CD4-positive, alpha-beta T cell treated with Interleukin-2 at 100 ng/mL for 4 hours (primary cell): ENCODE measurements around the gene GNPDA2.

Experiments
- DNase-seq: peaks from one replicate; pipeline ENCODE4 v3.0.0-alpha.2; 2020; ENCODE audit warnings: low spot score

The GNPDA2 gene

DNA sequence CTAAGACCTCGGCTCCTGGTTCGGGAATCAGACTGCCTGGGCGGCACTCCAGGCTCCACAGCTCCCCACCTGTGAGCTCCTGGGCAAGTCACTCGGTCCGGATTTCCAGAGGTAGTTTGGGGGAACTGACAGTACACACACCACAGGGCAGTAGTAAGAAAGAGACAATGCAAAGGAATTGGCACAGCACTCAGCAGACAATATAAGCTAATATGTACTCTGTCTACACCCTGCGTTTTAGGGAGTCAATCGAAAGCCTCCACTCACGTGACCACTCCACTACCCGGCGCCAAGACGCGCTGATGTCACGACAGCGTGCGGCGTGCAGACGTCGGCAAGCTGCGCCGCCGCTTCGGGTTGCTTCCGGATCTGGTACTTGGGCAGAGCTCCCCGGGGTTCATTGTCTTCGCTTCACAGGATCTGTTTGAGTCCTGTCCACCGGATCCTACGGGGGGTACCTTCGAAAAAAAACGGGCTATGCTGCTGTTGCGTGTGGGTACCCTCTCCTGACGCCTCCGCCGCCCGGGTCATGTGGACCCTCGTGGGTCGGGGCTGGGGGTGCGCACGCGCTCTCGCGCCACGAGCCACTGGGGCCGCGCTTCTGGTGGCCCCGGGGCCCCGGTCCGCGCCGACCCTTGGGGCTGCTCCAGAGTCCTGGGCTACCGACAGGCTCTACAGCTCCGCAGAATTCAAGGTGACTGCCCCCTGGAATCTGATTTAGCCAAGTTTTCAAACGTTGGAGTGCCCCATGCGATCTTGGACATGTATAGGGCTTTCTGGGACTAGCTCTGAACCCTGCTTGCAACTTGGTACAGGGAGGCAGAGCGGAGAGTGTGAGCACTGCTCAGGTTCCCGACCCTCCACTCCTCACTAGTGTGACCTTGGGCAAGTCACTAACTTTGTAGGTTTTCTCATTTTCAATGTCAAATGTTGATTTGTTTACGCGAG lies 48.0 kb downstream of the GNPDA2 start, which contains the start of gene GUF1:
GUF1 (plus strand) TSS at position 327 of the 948 bp plus-strand sequence; CDS start at position 530, 203 bp downstream.
- peak; percentile 89 for DNase-seq

DNA sequence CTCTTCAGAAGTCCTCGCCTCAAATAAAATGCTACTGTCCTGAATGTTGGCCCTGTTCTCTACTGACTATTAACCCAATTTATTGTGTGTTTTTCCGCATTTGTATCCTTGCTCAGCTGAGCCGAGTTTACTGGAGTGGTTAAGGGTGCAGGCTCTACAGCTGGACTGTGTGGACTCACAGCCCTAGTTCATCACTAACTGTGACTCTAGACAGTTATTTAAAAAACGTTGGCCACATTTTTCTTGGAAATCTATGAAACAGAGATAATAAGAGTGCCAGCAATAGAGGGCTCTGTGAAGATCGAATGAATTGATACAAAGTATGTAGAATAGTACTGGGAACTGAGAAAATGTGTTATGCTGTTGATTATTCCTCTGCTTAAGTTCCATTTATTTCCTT lies 51.0 kb downstream of the GNPDA2 start:
- no peak for DNase-seq

DNA sequence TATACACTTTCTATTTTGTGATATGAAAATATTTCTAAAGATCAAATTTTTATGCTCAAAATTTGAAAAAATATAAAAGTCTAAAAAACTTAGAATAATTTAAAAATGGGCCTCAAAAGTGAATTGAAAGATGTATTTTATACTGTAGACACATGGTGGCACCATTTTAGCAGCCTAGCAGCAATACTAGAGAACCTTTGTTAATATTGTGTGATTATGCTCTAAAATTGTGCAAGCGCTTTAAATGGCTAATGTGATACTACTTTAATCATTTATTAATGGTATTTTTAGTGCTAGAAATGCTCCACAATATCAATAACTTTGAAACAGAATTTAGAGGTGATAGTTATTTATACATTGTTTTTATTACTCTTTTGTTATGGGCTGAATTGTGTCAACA lies 51.9 kb downstream of the GNPDA2 start:
- DNase-seq = no peak

DNA sequence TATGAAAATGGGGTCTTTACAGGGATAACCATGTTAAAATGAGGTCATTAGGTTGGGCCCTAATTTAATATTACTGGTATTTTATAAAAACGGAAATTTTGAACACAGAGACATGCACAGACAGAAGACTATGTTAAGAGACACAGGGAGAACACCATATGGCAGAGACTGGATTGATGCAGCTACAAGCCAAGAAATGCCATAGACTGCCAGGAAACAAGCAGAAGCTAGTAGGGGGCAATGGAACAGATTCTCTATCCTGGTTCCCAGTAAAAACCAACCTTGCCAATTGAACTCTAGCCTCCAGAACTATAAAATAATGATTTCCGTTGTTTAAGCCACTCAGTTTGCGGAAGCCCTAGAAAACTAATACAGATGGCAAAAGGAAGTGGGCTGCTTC lies 54.7 kb downstream of the GNPDA2 start:
- no peak for DNase-seq

DNA sequence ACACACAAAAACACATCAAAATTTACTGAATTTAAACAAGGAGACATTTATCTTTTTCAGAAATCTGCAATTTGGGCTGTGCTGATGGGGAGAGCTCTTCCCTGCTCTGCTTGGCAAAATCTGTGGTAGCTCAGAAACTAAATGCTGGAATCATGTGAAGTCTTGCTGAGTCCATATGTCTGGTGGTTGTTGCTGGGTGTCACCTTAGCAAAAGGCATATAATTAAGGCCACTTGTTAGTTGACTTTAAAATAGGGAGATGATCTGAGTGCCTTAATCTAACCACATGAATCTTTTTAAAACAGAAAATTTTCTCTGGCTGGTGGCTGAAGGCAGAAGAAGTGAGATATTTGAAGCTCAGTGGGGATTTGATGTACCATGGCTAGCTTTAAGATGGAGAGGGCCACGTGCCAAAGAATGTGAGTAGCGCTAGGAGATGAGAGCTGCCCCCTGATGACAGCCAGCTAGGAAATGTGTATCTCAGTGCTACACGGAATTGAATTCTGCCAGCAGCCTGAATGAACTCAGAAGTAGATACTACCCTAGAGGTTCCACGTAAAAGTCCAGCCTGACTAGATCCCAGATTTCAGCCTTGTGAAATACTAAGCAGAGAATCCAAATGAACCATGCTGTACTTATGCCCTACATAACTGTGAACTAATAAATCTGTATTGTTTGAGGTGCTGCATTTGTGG lies 55.7 kb downstream of the GNPDA2 start:
- DNase-seq = no peak

DNA sequence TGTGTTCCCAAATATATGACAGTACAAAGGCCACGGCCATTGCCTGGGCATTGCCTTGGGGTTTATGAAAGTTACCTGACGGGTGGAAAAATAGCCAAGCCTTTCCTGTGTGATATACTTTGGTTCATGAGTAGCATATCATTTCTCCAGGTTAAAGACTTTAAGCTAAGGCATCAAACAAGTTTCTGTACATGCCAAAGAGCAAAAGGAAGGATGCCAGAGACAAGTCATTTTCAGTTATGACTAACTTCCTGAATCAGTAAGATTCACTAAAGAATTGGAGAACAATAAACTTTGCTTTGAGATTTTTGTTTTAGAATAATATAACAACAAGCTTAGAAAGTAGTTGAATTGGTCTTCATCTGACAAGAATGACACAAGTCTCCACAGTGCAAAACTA lies 57.8 kb downstream of the GNPDA2 start:
- no peak for DNase-seq

DNA sequence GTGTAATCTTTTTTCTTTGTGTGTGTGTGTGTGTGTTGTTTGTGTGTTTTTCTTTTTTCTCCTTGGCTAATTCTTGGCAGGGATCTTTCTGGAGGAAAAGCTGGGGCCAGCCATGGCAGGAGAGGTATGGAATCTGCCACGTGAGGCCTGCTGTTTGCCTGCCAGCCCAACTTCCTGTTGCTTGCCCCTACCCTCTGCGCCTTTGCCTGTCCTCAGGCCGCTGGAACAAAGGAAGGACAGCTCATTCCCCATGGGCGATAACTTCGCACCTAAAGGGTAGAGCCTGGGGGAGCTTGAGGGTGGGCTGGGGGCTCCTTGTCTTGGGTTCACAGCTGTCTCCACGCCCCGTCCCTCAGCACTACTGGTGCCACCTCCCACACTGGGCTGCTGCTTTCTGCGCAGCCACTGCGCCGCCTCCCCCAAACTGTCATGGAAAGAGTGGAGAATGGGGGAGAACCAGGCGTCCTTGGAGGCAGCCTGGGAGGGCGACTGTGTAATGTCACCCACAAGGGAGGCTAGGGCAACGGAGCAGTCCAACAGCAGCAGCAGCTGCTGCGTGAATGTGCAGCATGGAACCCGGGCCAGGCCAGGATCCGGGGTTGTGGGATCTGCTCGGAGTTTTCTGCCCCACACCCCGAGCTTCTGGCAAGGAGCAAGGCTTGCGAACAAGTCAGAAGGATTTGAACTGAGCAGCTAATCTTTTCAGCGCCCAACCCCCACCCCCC lies 62.7 kb downstream of the GNPDA2 start:
- DNase-seq = no peak

DNA sequence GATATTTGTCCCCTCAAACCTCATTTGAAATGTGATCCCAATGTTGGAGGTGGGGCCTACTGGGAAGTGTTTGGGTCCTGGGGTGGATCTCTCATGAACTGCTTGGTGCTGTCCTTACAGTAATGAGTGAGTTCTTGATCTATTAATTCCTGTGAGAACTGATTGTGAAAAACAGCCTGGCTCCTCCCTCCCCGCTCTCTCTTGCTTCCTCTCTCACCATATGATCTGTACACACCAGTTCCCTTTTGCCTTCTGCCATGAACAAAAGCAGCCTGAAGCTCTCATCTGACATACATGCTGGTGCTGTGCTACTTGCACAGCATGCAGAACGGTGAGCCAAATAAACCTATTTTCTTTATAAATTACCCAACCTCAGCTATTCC lies 63.7 kb downstream of the GNPDA2 start:
- no peak for DNase-seq

DNA sequence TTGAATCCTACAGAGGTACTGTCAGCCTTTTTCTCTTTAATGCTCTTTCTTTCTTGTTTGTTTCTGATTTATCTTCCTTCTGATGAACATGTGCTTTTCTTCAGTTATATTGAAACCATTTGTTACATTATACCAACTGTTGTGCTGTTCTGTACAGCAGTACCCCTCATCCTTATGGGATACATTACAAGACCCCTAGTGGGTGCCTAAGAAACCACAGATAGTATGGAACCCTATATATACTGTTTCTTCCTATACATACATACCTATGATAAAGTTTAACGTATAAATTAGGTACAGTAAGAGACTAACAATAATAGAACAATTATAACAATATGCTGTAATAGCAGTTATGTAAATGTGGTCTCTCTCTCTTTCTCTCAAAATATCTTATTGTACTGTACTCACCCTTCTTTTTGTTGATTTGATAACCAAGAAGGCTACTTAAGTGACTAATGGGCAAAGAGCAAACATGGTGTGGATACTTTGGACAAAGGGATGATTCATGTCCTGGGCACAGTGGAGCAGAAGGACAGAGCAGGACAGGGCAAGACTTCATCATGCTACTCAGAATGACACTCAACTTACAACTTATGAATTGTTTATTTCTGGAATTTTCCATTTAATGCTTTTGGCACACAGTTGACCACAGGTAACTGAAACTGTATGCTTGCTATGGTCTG lies 64.3 kb downstream of the GNPDA2 start:
- DNase-seq = no peak

DNA sequence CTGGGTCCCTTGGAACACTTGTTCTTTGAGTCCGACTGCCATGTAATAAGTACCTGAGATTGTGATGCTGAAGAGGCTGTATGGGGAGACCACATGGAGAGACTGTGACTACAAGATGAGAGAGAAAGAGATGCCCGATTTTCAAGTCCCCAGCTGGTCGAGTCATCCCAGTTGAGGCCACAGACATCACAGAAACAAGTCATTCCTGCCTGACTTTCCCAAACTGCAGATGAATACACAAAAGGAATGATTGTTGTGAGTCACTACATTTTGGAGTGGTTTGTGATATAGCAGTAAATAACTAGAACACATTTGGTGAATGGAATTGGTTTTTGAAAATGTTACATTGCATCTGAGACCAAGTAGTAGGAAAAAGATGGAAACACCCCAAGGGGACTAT lies 66.0 kb downstream of the GNPDA2 start:
- DNase-seq = no peak

DNA sequence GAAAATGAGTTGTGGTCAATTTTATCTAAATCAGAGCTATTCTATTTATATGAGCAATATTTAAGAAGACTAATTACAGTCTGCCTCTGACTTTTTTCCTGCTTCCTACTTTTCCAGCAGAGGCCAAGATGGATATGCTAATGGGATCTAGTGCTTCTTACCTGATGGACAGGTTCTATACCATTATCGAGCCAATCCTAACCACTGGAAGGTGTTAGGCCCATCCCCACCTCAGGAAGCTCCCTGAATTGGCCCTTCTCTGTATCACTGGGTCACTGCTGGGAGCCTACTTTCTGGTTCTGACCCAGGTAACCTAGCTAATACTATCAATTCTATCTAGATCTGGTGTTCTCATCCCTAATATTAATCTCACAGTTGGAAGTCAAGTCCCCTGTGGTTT lies 74.4 kb downstream of the GNPDA2 start:
- DNase-seq = no peak
